Gastroesophageal sphincter (tissue), 3 donors: ENCODE results near the gene MMP17.

Experiments
- CTCF ChIP-seq, 4 experiments: fragments of 200-600 bp in 2 of 4; fragments of 450-650 bp in 2 of 4; sonication (generic) in 1 of 4; IDR thresholded peaks; one replicate each; pipeline ENCODE4 v1.5.1; 2017 to 2019; ENCODE audit warnings: antibody characterized with exemption in 4 of 4, mild to moderate bottlenecking in 2 of 4, moderate library complexity in 2 of 4
- EP300 ChIP-seq: sonication (generic); formaldehyde crosslinking; IDR thresholded peaks from one replicate; pipeline ENCODE4 v1.6.1; 2017; ENCODE audit warnings: antibody characterized with exemption, mild to moderate bottlenecking
- POLR2A ChIP-seq, 2 donors: fragments of 450-650 bp; IDR thresholded peaks; one replicate each; pipeline ENCODE4 v1.6.1; 2017; ENCODE audit warnings: antibody characterized with exemption in 2 of 2, mild to moderate bottlenecking in 2 of 2, moderate library complexity in 1 of 2
- POLR2AphosphoS5 ChIP-seq: sonication (generic); formaldehyde crosslinking; IDR thresholded peaks from one replicate; pipeline ENCODE4 v1.6.1; 2017; ENCODE audit warnings: antibody characterized with exemption

GRCh38 chr12:131863711-131864396 is 35.7 kb downstream of the MMP17 start:
- no peak for TF ChIP-seq CTCF (IDR thresholded peaks at IDR 0.05)
- no peak for TF ChIP-seq POLR2AphosphoS5
- TF ChIP-seq EP300, result no peak
- no peak for TF ChIP-seq POLR2A (IDR thresholded peaks at IDR 0.05)
